HG02970 (cell line): ENCODE measurements around the gene PLPP2.

Experiments used
- ATAC-seq: cut with Tn5 transposase; IDR thresholded peaks from one replicate; pipeline ENCODE4 v1.9.1; 2021; ENCODE audit warnings: mild to moderate bottlenecking, moderate library complexity, moderate number of reproducible peaks; ENCODE audit not compliant: unreplicated experiment, low FRiP score

The PLPP2 gene

DNA sequence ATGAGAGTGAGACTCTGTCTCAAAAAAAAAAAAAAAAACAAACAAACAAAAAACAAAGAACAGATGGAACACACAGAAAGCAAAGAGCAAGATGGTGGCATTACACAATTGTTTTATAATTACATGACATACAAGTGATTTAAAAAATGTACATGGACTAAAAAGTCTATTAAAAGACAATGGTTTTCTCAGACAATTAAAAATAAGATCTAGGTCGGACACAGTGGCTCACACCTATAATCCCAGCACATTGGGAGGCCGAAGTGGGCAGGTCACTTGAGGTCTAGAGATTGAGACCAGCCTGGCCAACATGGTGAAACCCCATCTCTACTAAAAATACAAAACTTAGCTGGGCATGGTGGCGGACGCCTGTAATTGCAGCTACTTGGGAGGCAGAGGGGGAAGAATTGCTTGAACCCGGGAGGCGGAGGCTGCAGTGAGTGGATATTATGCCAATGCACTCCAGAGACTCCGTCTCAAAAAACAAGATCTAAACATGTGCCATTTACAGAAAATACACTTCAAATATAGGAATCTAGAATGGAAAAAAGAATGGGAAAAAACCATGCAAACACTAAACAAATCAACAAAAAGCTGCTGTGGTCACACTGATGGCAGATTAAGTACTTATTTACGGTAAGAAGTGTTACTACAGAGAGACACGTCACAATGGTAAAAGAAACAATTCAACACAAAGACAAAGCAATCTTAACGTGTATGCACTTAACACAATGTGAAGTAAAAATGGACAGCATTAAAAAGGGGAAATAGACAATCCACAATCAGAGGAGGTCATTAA, 26.7 kb upstream of the PLPP2 start:
- no peak for ATAC-seq

GRCh38 chr19:315811-316210, 24.6 kb upstream of the PLPP2 start:
- ATAC-seq: no peak

GRCh38 chr19:313988-314815, 23.0 kb upstream of the PLPP2 start:
- no peak for ATAC-seq

GRCh38 chr19:313169-313987, 22.2 kb upstream of the PLPP2 start:
- no peak for ATAC-seq

DNA sequence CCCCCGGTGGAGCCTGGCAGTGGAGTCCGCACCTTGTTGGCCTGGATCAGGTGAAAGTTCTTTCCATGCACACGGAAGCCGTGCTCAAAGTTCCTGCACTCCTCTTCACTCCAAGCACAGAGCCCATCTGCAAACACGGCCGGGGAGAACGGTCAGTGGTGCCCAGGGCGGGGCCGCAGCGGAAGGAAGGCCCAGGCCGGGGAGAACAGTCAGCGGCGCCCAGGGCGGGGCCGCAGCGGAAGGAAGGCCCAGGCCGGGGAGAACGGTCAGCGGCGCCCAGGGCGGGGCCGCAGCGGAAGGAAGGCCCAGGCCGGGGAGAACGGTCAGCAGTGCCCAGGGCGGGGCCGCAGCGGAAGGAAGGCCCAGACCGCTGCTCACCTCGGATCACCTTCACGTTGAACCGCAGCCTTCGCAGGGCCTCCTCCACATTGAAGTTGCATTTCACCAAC, 20.6 kb upstream of the PLPP2 start:
- ATAC-seq: no peak

- ATAC-seq: no peak
These were observed 19.7 kb upstream of the PLPP2 start for GRCh38 chr19:310781-311496.

DNA sequence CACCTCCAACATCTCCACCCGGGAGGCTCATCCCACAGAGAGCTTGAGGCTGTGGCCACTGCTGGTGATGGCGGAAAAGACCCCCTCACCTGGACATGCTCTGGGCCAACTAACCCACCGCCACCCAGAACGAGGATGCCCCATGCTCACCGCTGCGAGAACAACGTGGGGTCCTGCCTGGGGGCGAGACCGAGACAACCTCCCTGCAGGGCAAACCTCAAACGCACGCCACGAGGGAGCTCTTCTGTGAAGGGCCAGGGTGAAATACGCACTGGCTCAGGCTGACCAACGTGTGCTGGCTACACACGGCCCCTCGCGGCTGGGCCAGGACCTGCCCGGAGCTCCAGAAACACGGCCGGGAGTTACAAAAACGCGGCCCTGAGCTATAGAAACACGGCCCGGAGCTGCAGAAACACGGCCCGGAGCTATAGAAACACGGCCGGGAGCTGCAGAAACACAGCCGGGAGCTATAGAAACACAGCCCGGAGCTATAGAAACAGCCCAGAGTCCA, 19.0 kb upstream of the PLPP2 start:
- ATAC-seq: no peak

GRCh38 chr19:309206-309565, 18.0 kb upstream of the PLPP2 start:
- no peak for ATAC-seq

DNA sequence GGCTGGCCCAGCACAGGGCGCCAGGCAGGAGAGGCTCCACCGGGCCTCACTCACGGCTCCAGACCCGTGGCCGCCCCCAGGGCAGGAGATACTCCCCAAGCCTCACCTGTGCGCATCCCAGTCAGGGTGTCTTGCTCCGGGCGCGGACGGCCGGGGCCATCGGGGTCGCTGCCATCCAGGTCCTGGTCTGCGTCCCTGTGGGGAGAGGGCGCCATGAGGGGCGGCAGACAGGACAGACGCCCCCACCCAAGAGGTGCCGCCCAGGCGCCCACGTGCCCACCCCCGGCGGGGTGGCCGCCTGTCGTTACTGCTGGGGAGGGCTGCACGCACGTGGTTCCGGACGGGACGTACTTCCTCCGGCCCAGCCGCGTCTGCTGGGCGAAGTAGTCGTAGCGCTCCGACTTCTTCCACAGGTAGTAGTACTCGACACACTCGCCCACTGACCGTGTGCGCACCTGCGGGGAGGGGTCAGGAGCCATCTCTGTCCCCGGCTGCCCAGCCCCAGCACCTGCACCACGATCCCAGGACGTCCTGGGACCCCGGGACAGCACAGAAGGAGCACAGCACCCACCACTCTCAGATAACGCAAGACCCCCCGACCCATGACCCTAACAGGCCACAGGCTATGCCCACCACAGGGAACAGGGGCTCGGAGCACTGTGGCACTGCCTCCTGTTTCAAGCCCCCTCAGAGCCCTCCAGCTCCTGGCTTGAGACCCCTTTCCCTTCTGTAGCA, 17.4 kb upstream of the PLPP2 start:
- no peak for ATAC-seq

- ATAC-seq: no peak
These were observed 16.7 kb upstream of the PLPP2 start for GRCh38 chr19:307793-308420.

DNA sequence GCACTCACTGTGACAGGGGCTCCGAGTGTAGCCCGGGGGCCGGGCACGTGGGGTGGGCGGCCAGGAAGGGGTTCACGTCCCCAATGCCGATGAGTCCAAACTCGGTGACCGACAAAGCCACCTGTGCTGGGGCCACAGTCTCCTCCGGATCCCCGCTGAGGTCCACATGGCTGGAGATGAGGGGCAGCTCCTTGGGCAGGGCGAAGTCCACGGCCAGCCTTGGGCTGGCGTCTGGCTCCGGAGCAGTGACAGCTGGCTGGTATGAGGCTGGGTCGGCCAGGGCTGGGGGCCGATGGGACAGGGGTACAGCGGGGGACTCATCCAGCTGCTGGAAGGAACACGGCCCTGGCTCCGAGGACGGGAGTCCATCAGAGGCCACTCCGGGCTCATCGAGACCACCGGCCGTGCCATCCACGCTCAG, 15.9 kb upstream of the PLPP2 start:
- no peak for ATAC-seq

- no peak for ATAC-seq
These were observed 15.1 kb upstream of the PLPP2 start for GRCh38 chr19:306151-306900.

GRCh38 chr19:305240-306150, 14.3 kb upstream of the PLPP2 start:
- ATAC-seq: no peak

- no peak for ATAC-seq
These were observed 5.4 kb upstream of the PLPP2 start for GRCh38 chr19:296476-297225.

GRCh38 chr19:295687-296370, 4.6 kb upstream of the PLPP2 start:
- ATAC-seq: no peak
